ENCODE data around the gene C1QL4.
A peak's percentile ranks its signal among the peaks of the same experiment; 100 is the strongest.
"Not testable (repeated sequence)": the region's sequence is repeated elsewhere in the genome, so short reads cannot be mapped to it uniquely, and the experiment has no call there.

C1QL4 gene

DNA sequence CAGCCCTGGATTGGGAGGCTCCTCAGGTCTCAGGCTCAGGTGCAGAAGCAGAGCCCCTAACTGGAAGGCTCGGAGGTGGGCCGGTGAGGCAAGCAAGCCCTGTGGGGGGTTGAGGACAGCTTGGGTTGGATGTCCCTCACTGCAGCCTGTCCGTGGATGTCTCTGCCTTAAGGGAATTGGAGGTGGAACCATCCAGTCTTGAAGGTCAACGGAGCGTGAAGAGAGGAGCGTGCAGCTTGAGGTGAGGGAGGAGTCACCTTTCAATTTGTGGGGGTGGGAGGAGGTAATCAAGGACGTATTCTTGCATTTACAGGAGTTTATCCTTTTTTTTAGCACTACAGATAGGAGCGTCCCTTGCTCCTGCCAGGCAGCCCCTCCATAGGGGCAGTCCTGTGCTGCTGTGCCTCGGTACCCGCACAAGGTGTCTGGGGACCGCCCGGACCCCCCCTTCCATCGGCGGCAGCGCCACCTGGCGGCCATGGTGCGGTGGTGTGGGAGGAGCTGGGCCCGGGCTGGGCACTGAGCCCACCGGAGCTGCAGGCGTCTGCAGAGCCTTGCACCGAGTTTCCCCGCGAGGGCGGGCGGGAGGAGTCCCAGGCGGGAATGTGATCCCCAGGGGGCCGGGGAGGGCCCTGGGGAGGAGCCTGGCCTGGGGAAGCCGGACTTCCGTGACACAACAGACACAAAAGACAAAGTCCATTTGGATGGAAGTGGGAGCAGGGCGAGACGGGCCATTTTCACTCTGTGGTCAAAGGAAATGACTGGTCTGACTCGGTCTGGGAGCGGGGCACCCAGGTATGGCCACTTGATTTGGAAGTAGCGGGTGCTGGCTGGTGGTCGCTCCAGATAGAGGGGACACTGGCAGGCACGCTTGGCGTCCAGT is 10.6 kb upstream of the C1QL4 start:
- peak; percentile 89 to 97 for DNase-seq

GRCh38 chr12:49346659-49347310 is 9.8 kb upstream of the C1QL4 start, which contains the start of gene DNAJC22:
DNAJC22 (plus strand) TSS chr12:49346888; CDS start chr12:49348873, 1,985 bp downstream.
- DNase-seq: peak; percentile 65 to 80

- DNase-seq: no peak
These were observed 9.1 kb upstream of the C1QL4 start for GRCh38 chr12:49345825-49346658.

DNA sequence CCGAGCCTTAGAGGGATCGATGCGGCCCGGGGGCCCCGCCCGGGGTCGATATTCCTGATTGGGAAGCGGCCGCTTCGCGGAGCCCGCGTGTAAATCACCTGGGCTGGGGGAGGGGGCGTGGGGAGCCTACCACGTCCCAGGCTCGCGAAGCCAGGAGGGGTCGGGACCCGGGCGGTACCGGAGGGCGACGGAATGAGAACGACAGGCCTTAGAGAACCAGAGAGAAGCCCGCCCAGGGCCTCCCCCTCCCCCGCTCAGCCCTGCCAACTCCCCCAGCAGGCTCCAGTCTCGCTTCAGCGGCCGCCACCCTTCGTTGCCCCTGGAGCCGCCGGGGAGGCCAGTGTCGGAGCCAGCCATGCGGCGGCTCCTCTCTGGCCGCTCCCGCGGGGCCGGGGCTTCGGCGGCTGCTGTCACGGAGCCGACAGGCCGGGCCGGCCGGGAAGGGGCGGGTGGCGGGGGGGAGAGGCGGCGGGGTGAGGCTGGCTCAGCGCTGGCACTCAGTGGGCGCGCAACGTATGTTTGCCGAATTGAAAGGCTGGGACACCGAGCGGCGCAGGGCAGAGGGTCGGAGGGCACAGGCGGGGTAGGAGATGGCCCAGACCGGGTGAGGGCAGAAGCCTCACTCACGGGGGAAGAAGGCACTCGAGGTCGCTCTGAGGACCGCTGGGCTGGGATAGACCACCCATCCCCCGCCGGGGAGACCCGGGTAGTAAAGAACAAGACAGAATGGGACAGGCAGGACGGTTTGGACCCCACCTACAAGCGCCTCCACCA is 8.2 kb upstream of the C1QL4 start:
- peak; percentile 50 to 78 for DNase-seq

- no peak for DNase-seq
These were observed 7.6 kb upstream of the C1QL4 start for GRCh38 chr12:49344486-49345050.

- DNase-seq: peak; percentile 16 to 32
These were observed 6.1 kb upstream of the C1QL4 start for GRCh38 chr12:49342914-49343731.

DNA sequence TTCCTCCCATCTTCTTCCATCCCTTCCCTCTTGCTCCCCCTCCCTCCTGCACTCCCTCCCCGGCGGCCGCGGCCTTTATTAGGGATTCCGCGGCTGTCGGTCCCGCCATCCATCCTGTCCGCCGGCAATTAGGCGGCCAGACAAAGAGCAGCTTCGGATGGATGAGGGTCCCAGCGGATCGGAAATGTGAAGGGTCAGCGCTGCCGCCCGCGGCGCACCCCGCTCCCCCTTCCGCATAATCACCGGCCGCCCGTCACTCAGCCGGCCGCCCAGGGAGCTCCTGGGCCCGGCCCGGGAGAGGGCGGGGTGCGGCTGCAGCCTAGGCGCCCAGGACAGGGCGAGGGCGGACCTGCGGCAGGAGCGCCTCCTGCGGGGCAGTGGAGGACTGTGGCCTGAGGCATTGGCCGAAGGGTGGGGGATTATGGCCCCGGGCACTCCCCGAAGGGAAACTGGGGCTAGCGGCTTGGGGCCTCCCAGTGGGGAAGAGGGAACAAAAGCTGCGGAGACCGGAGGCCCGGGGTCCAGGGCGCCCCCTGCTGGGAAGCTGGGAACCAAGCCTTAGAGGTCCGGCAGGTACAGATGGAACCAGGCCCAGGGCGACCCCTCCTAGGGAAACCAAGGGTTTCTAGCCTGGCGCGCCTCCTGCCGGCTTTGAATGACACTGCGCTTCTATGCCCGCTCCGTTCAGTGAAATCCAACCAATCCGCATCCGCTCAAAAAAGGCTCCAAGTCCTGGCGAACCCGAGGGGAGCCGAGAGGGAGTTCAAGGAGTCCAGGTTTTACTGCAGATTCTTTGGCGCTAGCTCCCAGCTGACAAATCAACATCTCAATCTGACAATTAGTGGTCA is 5.3 kb upstream of the C1QL4 start:
- peak; percentile 95 to 97 for DNase-seq

GRCh38 chr12:49341777-49342065 is 4.7 kb upstream of the C1QL4 start:
- no peak for DNase-seq

GRCh38 chr12:49340971-49341776 is 4.2 kb upstream of the C1QL4 start:
- no peak for DNase-seq

GRCh38 chr12:49340095-49340870 is 3.3 kb upstream of the C1QL4 start:
- no peak for DNase-seq

DNA sequence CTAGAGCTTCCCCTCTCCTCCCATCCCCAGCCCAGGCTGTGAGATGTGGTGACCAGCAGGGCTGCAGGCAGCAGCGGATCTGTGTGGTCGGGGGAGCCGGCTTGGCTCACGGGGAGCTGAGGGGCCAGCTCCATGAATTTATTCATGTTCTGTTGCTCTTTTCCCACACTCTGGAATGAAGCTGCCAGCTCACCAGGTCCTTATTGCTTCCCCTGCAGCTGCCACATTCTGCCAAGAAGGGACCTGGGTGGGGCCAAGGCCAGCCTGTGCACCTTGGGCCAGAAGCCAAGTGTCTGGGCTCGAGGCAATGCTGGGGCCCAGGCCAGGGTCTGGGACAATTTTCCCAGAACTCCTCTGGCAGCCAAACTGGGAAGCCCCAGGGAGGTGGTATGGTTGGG is 2.5 kb upstream of the C1QL4 start:
- no peak for DNase-seq

DNA sequence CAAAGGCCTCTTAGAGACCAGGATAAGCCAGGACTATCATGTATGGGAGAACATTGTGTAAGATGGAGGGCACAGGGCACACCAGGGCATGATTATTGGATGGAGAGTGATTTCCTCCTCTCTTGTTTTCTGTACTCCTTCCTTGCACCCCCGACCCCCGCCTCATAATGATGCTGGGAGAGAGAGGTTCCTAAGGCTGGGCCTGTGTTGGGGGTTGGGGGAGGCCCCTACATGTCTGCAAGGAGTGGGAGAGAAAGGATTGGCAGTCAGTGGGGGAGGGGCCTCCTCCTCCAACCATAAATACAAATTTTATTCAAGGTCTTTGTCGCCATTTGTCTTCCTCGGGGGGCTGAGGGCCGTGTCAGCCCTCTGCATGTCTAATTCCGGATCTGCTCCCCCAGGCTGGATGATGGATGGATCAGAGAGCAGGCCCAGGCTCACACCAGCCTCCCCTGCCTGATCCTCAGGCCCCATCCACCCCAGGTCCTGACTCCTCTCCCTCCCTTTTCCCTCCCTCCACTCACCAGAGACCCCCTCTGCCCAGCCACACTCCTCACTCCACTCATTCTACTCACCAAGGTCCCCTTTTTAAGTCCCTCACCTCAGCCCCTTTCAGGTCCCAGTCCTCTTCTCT is 2.0 kb upstream of the C1QL4 start:
- no peak for DNase-seq

DNA sequence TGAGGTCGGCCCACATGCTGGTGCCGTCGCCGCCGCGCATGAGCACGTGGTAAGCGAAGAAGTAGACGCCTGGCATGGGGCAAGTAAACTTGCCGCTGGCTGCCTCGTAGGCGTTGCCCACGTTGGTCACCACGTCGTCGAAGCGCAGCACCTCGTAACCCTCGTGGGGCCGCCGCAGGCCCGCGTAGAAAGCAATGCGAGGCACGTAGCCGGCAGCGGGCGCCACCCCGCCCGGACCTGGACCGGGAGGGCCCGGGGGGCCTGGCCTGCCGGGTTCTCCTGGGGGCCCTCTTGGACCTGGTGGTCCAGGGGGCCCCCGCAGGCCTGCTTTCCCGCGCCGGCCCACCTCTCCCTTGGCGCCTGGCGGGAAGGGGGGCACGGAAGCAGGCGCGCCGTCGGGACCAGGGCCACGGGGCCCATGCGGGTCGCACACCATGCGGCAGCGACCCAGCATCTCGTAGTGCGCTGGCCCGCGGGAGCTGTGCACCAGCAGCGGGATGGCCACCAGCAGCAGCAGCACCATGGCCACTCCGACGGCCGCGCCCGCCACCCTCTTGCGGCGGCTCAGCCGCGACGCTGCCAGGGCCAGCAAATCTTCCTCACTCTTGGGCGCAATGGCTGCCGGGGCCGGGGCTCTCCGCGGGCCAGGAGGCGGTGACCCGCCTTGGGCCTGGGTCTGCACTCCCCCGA is 888 bp downstream of the C1QL4 start:
- no peak for DNase-seq

DNA sequence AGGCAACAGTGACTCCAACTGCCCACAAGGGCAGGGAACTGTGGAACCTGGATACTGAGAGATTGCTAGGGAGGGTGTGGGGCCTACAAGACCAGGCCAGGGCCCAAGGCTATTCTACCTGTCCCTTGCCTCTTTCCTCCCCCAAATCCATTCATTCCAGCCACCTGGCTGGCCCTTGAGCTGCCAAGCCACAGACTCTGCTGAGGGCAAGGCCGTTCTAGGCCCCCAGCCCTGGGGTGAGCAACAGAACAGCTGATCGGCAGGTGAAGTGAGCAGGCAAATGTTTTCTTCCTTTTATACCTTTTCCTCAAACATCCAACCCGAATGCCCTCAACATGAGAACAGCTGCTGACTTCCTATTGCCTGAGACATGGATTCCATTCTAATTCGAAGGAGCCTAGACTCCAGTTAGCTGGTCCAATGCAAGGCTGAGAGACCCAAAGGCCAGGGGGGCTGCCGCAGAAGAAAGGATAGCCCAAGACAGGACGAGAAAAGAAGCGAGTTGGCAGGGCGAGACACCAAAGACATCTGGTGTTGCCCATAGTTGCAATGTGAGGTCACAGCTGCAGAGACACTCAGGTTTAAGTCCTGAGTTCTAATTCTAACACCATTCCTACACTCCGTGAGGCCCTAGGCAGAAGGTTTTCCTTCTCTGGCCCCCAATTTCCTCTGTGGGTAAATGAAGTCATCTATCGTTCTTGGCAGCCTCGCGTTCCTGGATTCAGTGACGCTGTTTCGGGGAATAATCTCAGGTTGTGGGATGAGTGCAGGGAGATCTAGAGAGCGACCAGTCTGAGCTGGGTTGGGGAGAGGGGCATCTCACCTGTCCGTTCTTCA is 1.7 kb downstream of the C1QL4 start:
- no peak for DNase-seq

DNA sequence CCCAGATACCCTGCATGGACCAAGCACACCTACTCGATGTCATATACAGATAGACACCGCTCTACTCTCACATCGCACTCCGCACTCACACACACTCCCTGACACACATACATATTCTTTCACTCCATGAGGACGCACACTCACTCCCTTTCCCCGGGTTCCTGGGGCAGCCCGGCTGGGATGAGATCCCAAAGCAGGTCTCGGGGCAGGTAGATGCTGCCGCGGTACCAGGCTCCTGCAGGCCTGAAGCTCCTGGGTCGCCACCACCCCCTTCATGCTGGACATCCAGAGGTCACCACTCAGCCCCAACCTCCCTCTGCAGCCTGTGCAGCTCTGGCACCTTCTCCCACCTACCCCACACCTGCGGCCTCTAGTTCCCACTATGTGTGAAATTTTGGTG is 2.3 kb downstream of the C1QL4 start:
- no peak for DNase-seq

DNA sequence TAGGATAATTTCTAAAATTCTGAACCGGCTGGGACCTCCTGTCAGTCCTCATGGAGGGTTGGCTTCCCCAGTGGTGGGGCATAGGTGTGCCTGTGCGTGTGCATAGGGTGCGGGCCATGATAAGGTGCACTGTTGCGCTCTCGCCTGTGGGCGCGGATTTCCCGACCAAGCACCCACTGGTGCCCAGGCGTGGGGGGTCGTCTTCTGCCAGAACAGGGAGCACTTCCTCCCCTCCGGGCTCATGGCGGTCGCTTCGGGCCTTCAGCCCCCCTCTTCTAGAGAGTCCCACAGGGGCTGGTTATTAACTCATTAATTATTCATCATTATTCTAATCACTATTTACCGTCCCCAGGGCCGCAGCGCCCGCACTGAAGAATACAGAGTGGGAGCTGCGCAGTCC is 2.8 kb downstream of the C1QL4 start:
- DNase-seq: no peak

GRCh38 chr12:49333778-49334177 is 3.2 kb downstream of the C1QL4 start:
- not testable (repeated sequence) for DNase-seq

Measured in NCI-H187 (cell line).